Sigmoid colon (tissue), 4 donors: Measurements from ENCODE around the gene CFAP161.

ENCODE experiments used
- CTCF ChIP-seq, 4 experiments: fragments of 450-650 bp in 3 of 4; fragments of 200-600 bp in 1 of 4; IDR thresholded peaks; one replicate each; pipeline ENCODE4 v1.5.1; 2016 to 2019; ENCODE audit warnings: antibody characterized with exemption in 4 of 4, mild to moderate bottlenecking in 3 of 4, moderate library complexity in 2 of 4
- POLR2A ChIP-seq, 2 donors: fragments of 450-650 bp; IDR thresholded peaks; one replicate each; pipeline ENCODE4 v1.6.1; 2016; ENCODE audit warnings: antibody characterized with exemption in 2 of 2, mild to moderate bottlenecking in 2 of 2, moderate library complexity in 2 of 2
- POLR2AphosphoS5 ChIP-seq, 4 donors: sonication (generic); formaldehyde crosslinking; IDR thresholded peaks; one replicate each; pipeline ENCODE4 v1.6.1; 2017; ENCODE audit warnings: antibody characterized with exemption in 4 of 4

- no peak for TF ChIP-seq POLR2A (IDR thresholded peaks at IDR 0.05)
- TF ChIP-seq POLR2AphosphoS5 (IDR thresholded peaks at IDR 0.05) = no peak
- no peak for TF ChIP-seq CTCF (IDR thresholded peaks at IDR 0.05)
Observed at GRCh38 chr15:81176291-81176893, 42.3 kb downstream of the CFAP161 start.
